ENCODE results near the gene PINLYP. TPM values are rescaled to one million over a fixed set of nuclear protein-coding genes. Genes with fewer than 3 reads are reported as not detected.
A peak's percentile ranks its signal among the peaks of the same experiment; 100 is the strongest.

The PINLYP gene
- total RNA-seq, 6 experiments from 2014 or later: 0.58 to 1.5 (median 0.81) TPM; not detected in 1

- no peaks in the 10 kb centered on the region for H3K4me1 ChIP-seq
- TF ChIP-seq, protein P1, sequence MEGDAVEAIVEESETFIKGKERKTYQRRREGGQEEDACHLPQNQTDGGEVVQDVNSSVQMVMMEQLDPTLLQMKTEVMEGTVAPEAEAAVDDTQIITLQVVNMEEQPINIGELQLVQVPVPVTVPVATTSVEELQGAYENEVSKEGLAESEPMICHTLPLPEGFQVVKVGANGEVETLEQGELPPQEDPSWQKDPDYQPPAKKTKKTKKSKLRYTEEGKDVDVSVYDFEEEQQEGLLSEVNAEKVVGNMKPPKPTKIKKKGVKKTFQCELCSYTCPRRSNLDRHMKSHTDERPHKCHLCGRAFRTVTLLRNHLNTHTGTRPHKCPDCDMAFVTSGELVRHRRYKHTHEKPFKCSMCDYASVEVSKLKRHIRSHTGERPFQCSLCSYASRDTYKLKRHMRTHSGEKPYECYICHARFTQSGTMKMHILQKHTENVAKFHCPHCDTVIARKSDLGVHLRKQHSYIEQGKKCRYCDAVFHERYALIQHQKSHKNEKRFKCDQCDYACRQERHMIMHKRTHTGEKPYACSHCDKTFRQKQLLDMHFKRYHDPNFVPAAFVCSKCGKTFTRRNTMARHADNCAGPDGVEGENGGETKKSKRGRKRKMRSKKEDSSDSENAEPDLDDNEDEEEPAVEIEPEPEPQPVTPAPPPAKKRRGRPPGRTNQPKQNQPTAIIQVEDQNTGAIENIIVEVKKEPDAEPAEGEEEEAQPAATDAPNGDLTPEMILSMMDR (IDR thresholded peaks at IDR 0.05): no peak
- no peak overlapping the region for H3K27ac ChIP-seq
- H3K4me3 ChIP-seq: no peak overlapping the region
- ATAC-seq (no peak), DNase-seq (no peak)
- no peaks in the 10 kb centered on the region for H3K9me3 ChIP-seq
- intact Hi-C loops (cut with DNase I): no loop called here
- no peaks in the 10 kb centered on the region for H3K27me3 ChIP-seq
- WGBS (ENCODE audit: insufficient coverage, low coverage, low lambda C conversion rate, missing lambda C conversion rate): 100% methylated on average over 1 of the region's 12 CpGs
- peaks cover 0 to 7% (median 2%) of the 10 kb centered on the region in 4 donors for H3K36me3 ChIP-seq
These were observed 36.8 kb downstream of the PINLYP start for GRCh38 chr19:43612374-43612773.

DNA sequence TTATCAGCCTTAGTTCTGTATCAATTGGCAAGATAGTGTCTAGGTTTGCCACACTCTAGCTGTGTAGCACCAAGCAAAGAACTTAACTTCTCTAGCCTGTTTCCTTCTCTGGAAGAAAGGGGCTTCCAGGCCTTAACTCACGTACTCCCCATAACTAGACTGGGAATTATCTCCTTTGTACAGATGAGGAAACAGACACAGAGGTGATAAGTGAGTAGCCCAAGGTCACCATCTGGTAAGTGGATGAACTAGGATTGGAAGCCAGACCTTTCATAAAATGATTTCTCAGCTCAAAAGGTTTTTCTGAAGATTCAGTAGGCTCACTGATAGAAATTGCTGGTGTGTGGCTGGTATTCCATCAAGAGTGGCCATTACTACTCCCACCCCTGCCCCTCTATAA lies 40.7 kb downstream of the PINLYP start:
- H3K4me1 ChIP-seq: peaks cover 0 to 4% (median 0%) of the 10 kb centered on the region in 4 donors
- no peak overlapping the region for H3K27ac ChIP-seq
- WGBS (ENCODE audit: insufficient coverage, low coverage, low lambda C conversion rate, missing lambda C conversion rate): 43% methylated on average over 1 of the region's 1 CpG
- peaks cover 0 to 7% (median 0%) of the 10 kb centered on the region in 4 donors for H3K36me3 ChIP-seq
- H3K9me3 ChIP-seq: no peaks in the 10 kb centered on the region
- H3K27me3 ChIP-seq: no peaks in the 10 kb centered on the region
- H3K4me3 ChIP-seq: no peak overlapping the region
- intact Hi-C loops (cut with DNase I): no loop called here
- DNase-seq (no peak), ATAC-seq (no peak)
- TF ChIP-seq, protein P1 (IDR thresholded peaks at IDR 0.05): no peak
- no peak for TF ChIP-seq POLR2A (IDR thresholded peaks at IDR 0.05)

DNA sequence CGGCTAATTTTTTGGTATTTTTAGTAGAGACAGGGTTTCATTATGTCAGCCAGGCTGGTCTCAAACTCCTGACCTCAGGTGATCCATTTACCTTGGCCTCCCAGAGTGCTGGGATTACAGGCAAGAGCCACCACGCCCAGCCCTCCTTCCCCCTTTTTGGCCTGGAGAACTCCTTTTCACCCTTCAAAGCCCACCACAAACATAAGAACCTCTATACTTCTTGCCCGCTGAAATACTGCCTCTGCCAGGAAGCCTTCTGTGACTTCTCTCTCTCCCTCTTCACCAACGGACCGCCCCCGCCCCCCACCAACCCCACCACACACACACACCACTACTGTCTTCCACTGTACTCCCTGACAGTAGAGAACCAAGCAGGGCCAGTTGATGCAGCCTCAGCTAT lies 41.4 kb downstream of the PINLYP start:
- no peaks in the 10 kb centered on the region for H3K27me3 ChIP-seq
- peaks cover 0 to 4% (median 0%) of the 10 kb centered on the region in 4 donors for H3K4me1 ChIP-seq
- intact Hi-C loops (cut with DNase I): no loop called here
- H3K9me3 ChIP-seq: no peaks in the 10 kb centered on the region
- H3K4me3 ChIP-seq: no peak overlapping the region
- H3K27ac ChIP-seq: no peak overlapping the region
- DNase-seq (no peak), ATAC-seq (no peak)
- H3K36me3 ChIP-seq: peaks cover 0 to 7% (median 0%) of the 10 kb centered on the region in 4 donors
- TF ChIP-seq POLR2A (IDR thresholded peaks at IDR 0.05): no peak
- TF ChIP-seq, protein P1 (IDR thresholded peaks at IDR 0.05): no peak
- 82% methylated on average over 4 of the region's 6 CpGs for WGBS (ENCODE audit: insufficient coverage, low coverage, low lambda C conversion rate, missing lambda C conversion rate)

DNA sequence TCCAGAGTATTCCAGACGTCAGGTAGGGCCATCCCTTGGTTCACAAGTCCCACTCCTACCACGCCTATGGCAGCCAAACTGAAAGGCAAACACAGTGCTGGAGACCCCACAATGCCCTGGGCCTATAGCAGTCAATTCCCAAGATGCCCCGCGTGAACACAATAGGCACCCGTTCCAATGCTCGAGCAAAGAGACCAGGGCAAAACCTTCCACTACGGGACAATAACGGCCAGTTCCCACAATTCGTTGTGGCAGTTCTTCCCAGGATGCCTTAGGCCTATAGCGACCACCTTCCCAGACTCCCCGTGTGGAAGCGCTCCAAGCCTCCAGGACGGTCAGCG lies 43.3 kb downstream of the PINLYP start:
- no peaks in the 10 kb centered on the region for H3K27me3 ChIP-seq
- H3K4me3 ChIP-seq: peak overlapping the region; percentile 85 to 99 (median 97)
- WGBS (ENCODE audit: insufficient coverage, low coverage, low lambda C conversion rate, missing lambda C conversion rate): 3% methylated on average over 12 of the region's 14 CpGs
- peak in 1 of 3 donors; percentile 29 for DNase-seq
- H3K9me3 ChIP-seq: no peaks in the 10 kb centered on the region
- H3K27ac ChIP-seq: peak overlapping the region; percentile 82 to 93 (median 86)
- H3K4me1 ChIP-seq: peaks cover 0 to 4% (median 0%) of the 10 kb centered on the region in 4 donors
- ATAC-seq: peak; percentile 33 to 55 (median 45)
- H3K36me3 ChIP-seq: no peaks in the 10 kb centered on the region
- no peak for TF ChIP-seq POLR2A (IDR thresholded peaks at IDR 0.05)
- TF ChIP-seq, protein P1 (IDR thresholded peaks at IDR 0.05): no peak
- intact Hi-C loops (cut with DNase I): no loop called here

Measured in right lobe of liver (tissue), 6 donors.